Cerebellar nuclear complex (tissue), 1 donor: ENCODE data around the gene SFMBT2.
A peak's percentile ranks its signal among the peaks of the same experiment; 100 is the strongest.

Experiments
- DNase-seq, 2 experiments: peaks; one replicate each; lab custom pipeline; 2025; lab: John Stamatoyannopoulos, UW

The SFMBT2 gene

GRCh38 chr10:7410862-7411670 is at the start of gene SFMBT2:
TSS of gene SFMBT2 (minus strand) at chr10:7411034. CDS start at chr10:7381898, 29,136 bp downstream.
- peak in 1 of 2 experiments; percentile 53 for DNase-seq

- no peak for DNase-seq
These were observed 49.2 kb upstream of the SFMBT2 start for GRCh38 chr10:7460006-7460405.

GRCh38 chr10:7458556-7458955 is 47.7 kb upstream of the SFMBT2 start:
- no peak for DNase-seq

GRCh38 chr10:7457478-7458316 is 46.9 kb upstream of the SFMBT2 start:
- DNase-seq = no peak

- DNase-seq = no peak
These were observed 38.3 kb upstream of the SFMBT2 start for GRCh38 chr10:7449063-7449695.

GRCh38 chr10:7445474-7446185 is 34.8 kb upstream of the SFMBT2 start:
- no peak for DNase-seq

GRCh38 chr10:7444551-7445121 is 33.8 kb upstream of the SFMBT2 start:
- DNase-seq = no peak

GRCh38 chr10:7443036-7443435 is 32.2 kb upstream of the SFMBT2 start:
- DNase-seq = no peak

- DNase-seq = no peak
These were observed 30.7 kb upstream of the SFMBT2 start for GRCh38 chr10:7441403-7442147.

- no peak for DNase-seq
These were observed 28.9 kb upstream of the SFMBT2 start for GRCh38 chr10:7439696-7440095.

GRCh38 chr10:7438196-7438986 is 27.6 kb upstream of the SFMBT2 start:
- DNase-seq = no peak

GRCh38 chr10:7436490-7437100 is 25.8 kb upstream of the SFMBT2 start:
- no peak for DNase-seq

GRCh38 chr10:7435674-7436073 is 24.8 kb upstream of the SFMBT2 start:
- no peak for DNase-seq

GRCh38 chr10:7434378-7434777 is 23.5 kb upstream of the SFMBT2 start:
- no peak for DNase-seq

- DNase-seq = no peak
These were observed 23.0 kb upstream of the SFMBT2 start for GRCh38 chr10:7433861-7434260.

GRCh38 chr10:7432884-7433726 is 22.3 kb upstream of the SFMBT2 start:
- DNase-seq = no peak

GRCh38 chr10:7428673-7429350 is 18.0 kb upstream of the SFMBT2 start:
- no peak for DNase-seq

- no peak for DNase-seq
These were observed 15.5 kb upstream of the SFMBT2 start for GRCh38 chr10:7426349-7426748.
